T-helper 1 cell treated with Interleukin-12 subunit alpha and Interleukin-12 subunit beta and Interleukin-4 antibody, amounts not matched to agents 30 μg/mL and 1 μg/mL, for 36 hours (primary cell): ENCODE data around the gene PORCN.
"Not testable (repeated sequence)": the region's sequence is repeated elsewhere in the genome, so short reads cannot be mapped to it uniquely, and the experiment has no call there.

Experiments used
- H3K27ac Mint-ChIP-seq: one replicate; pipeline ENCODE4 v1.8.0; 2021; ENCODE audit warnings: mild to moderate bottlenecking, mixed read lengths
- H3K27me3 Mint-ChIP-seq: one replicate; pipeline ENCODE4 v1.8.0; 2021; ENCODE audit warnings: low read depth, mixed read lengths
- H3K36me3 Mint-ChIP-seq: one replicate; pipeline ENCODE4 v1.8.0; 2021; ENCODE audit warnings: low read depth, mixed read lengths
- H3K4me1 Mint-ChIP-seq: one replicate; pipeline ENCODE4 v1.8.0; 2021; ENCODE audit warnings: low read depth, mixed read lengths
- H3K4me3 Mint-ChIP-seq: one replicate; pipeline ENCODE4 v1.8.0; 2021; ENCODE audit warnings: mild to moderate bottlenecking, moderate library complexity, mixed read lengths
- H3K9me3 Mint-ChIP-seq: one replicate; pipeline ENCODE4 v1.8.0; 2021; ENCODE audit warnings: mixed read lengths

Gene PORCN

DNA sequence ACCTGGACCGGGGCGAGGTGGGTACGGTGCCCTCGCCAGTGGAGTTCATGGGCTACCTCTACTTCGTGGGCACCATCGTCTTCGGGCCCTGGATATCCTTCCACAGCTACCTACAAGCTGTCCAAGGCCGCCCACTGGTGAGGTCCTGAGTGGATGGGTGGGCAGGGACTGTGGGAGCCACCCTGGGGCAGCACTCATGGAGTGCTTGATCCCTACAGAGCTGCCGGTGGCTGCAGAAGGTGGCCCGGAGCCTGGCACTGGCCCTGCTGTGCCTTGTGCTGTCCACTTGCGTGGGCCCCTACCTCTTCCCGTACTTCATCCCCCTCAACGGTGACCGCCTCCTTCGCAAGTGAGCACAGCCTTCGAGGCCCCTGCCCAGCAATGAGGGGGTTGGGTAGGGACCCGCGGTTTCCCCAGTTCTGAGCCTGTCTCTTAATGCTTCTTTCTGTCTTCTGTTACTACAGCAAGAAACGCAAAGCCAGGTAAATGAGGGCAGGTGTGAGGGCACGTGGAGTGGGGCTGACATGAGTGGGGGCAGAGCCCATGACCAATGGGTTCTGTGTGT is 3.7 kb downstream of the PORCN start:
- Mint-ChIP-seq H3K27me3 (no peaks in the 10 kb centered on the region), H3K27ac (peak overlapping the region; percentile 57), H3K4me1 (peaks cover 26% of the 10 kb centered on the region), H3K36me3 (peaks cover 15% of the 10 kb centered on the region), H3K4me3 (no peak overlapping the region), H3K9me3 (no peaks in the 10 kb centered on the region)

- Mint-ChIP-seq H3K4me3 (no peak overlapping the region), H3K9me3 (no peaks in the 10 kb centered on the region), H3K4me1 (peaks cover 23% of the 10 kb centered on the region), H3K36me3 (peaks cover 15% of the 10 kb centered on the region), H3K27me3 (no peaks in the 10 kb centered on the region), H3K27ac (no peak overlapping the region)
These were observed 4.9 kb downstream of the PORCN start for GRCh38 chrX:48513670-48514069.

DNA sequence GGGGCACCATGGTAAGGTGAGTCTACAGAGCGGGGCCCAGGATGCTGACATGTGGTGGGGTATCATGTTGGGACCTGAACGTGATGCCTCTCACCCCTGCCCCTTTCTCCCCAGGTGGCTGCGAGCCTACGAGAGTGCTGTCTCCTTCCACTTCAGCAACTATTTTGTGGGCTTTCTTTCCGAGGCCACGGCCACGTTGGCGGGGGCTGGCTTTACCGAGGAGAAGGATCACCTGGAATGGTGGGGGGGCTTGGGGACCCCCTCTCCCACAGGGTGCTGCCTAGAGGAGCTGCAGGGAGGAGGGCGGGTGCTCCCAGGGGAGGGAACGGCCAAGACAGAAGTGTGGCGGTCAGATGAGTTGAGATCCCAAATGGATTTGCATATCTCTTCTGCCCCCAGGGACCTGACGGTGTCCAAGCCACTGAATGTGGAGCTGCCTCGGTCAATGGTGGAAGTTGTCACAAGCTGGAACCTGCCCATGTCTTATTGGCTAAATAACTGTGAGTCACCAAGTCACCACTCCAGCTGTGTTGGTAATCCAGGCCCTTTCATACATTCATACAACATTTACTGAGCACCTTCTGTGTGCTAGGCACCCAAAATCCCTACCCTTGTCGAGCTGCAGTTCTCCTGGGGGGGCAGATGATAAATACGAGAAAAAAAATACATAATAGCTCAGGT is 5.5 kb downstream of the PORCN start:
- Mint-ChIP-seq H3K4me3 (no peak overlapping the region), H3K27me3 (no peaks in the 10 kb centered on the region), H3K27ac (no peak overlapping the region), H3K9me3 (no peaks in the 10 kb centered on the region), H3K36me3 (peaks cover 16% of the 10 kb centered on the region), H3K4me1 (peaks cover 24% of the 10 kb centered on the region)

- H3K27me3 Mint-ChIP-seq, result no peaks in the 10 kb centered on the region
- peaks cover 18% of the 10 kb centered on the region for H3K4me1 Mint-ChIP-seq
These were observed 6.2 kb downstream of the PORCN start for GRCh38 chrX:48514868-48515460.

DNA sequence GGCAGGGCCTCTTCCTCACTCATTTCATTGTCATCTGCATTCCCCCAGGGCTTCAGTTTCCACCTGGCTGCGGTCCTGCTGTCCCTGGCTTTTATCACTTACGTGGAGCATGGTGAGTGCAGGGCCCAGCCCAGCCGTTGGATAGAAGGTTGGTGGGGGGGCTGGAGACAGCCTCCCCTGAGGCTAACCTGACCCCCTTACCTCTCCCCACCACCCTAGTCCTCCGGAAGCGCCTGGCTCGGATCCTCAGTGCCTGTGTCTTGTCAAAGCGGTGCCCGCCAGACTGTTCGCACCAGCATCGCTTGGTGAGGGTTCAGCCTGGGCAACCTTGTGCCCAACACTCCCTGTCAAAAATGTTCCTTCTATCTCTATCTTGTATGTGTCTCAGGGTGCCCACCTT is 7.0 kb downstream of the PORCN start:
- Mint-ChIP-seq H3K27ac (no peak overlapping the region), H3K27me3 (no peaks in the 10 kb centered on the region), H3K9me3 (no peaks in the 10 kb centered on the region), H3K4me3 (no peak overlapping the region), H3K4me1 (peaks cover 18% of the 10 kb centered on the region), H3K36me3 (peaks cover 14% of the 10 kb centered on the region)

More at GRCh38 chrX:48514868-48515460, 6.2 kb downstream of the PORCN start:
- Mint-ChIP-seq H3K36me3 (peaks cover 14% of the 10 kb centered on the region), H3K27ac (peak overlapping the region; percentile 26), H3K9me3 (no peaks in the 10 kb centered on the region), H3K4me3 (no peak overlapping the region)

GRCh38 chrX:48516285-48516684 is 7.5 kb downstream of the PORCN start:
- Mint-ChIP-seq H3K36me3 (peaks cover 14% of the 10 kb centered on the region), H3K4me3 (no peak overlapping the region), H3K9me3 (no peaks in the 10 kb centered on the region), H3K27ac (no peak overlapping the region), H3K4me1 (peaks cover 19% of the 10 kb centered on the region), H3K27me3 (no peaks in the 10 kb centered on the region)

DNA sequence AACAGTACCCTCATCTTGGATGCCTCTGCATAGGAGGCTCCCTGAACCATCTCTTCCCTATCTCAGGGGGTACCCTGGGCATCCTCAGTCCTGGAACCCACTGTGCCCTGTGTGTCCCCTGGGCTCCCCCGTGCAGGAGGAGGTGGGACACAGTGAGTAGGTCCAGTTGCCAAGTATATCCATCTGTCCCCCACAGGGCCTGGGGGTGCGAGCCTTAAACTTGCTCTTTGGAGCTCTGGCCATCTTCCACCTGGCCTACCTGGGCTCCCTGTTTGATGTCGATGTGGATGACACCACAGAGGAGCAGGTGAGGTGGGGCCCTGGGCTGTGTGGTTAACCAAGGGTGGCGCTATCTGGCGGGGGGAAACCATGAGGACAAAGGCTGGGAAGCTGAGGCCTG is 8.2 kb downstream of the PORCN start:
- Mint-ChIP-seq H3K27me3 (no peaks in the 10 kb centered on the region), H3K9me3 (no peaks in the 10 kb centered on the region), H3K36me3 (peaks cover 12% of the 10 kb centered on the region), H3K4me3 (no peak overlapping the region), H3K27ac (no peak overlapping the region), H3K4me1 (peaks cover 18% of the 10 kb centered on the region)

- H3K9me3 Mint-ChIP-seq, H3K27me3 Mint-ChIP-seq, H3K4me3 Mint-ChIP-seq: not testable (repeated sequence)
- Mint-ChIP-seq H3K36me3 (peaks cover 16% of the 10 kb centered on the region), H3K27ac (peak overlapping the region; percentile 50), H3K4me1 (peaks cover 19% of the 10 kb centered on the region)
These were observed 10.7 kb downstream of the PORCN start for GRCh38 chrX:48519481-48519880.

- H3K9me3 Mint-ChIP-seq, result no peaks in the 10 kb centered on the region
- H3K27me3 Mint-ChIP-seq, result no peaks in the 10 kb centered on the region
- peaks cover 15% of the 10 kb centered on the region for H3K36me3 Mint-ChIP-seq
- peaks cover 23% of the 10 kb centered on the region for H3K4me1 Mint-ChIP-seq
- peak overlapping the region; percentile 90 for H3K4me3 Mint-ChIP-seq
- peak overlapping the region; percentile 96 for H3K27ac Mint-ChIP-seq
These were observed 11.7 kb downstream of the PORCN start for GRCh38 chrX:48520455-48520854.

- Mint-ChIP-seq H3K27me3 (no peaks in the 10 kb centered on the region), H3K4me1 (peaks cover 23% of the 10 kb centered on the region), H3K36me3 (peaks cover 15% of the 10 kb centered on the region), H3K4me3 (peak overlapping the region; percentile 90), H3K27ac (peak overlapping the region; percentile 96), H3K9me3 (no peaks in the 10 kb centered on the region)
These were observed 12.2 kb downstream of the PORCN start for GRCh38 chrX:48520976-48521352.

GRCh38 chrX:48521353-48522243 is 12.8 kb downstream of the PORCN start, which contains the start of gene EBP:
Gene EBP (plus strand): TSS chrX:48521808. CDS start chrX:48523772, 1,964 bp downstream.
- Mint-ChIP-seq H3K4me1 (peaks cover 25% of the 10 kb centered on the region), H3K9me3 (no peaks in the 10 kb centered on the region), H3K27ac (peak within 1 kb of the TSS; percentile 96), H3K27me3 (no peaks in the 10 kb centered on the region), H3K36me3 (peaks cover 17% of the 10 kb centered on the region), H3K4me3 (peak within 1 kb of the TSS; percentile 90)

- peak overlapping the region; percentile 90 for H3K4me3 Mint-ChIP-seq
- H3K36me3 Mint-ChIP-seq, result peaks cover 20% of the 10 kb centered on the region
- no peaks in the 10 kb centered on the region for H3K27me3 Mint-ChIP-seq
- H3K4me1 Mint-ChIP-seq, result peaks cover 29% of the 10 kb centered on the region
- H3K27ac Mint-ChIP-seq, result peak overlapping the region; percentile 96
- no peaks in the 10 kb centered on the region for H3K9me3 Mint-ChIP-seq
These were observed 13.5 kb downstream of the PORCN start for GRCh38 chrX:48522291-48522690.

DNA sequence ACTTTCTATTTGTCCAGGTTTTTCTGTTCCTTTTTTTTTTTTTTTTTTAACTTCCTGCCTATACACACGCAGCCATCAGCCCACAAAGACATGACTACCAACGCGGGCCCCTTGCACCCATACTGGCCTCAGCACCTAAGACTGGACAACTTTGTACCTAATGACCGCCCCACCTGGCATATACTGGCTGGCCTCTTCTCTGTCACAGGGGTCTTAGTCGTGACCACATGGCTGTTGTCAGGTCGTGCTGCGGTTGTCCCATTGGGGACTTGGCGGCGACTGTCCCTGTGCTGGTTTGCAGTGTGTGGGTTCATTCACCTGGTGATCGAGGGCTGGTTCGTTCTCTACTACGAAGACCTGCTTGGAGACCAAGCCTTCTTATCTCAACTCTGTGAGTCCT is 14.9 kb downstream of the PORCN start:
- H3K4me1 Mint-ChIP-seq, result peaks cover 33% of the 10 kb centered on the region
- peak overlapping the region; percentile 90 for H3K4me3 Mint-ChIP-seq
- no peaks in the 10 kb centered on the region for H3K9me3 Mint-ChIP-seq
- peaks cover 26% of the 10 kb centered on the region for H3K36me3 Mint-ChIP-seq
- H3K27me3 Mint-ChIP-seq, result no peaks in the 10 kb centered on the region
- peak overlapping the region; percentile 68 for H3K27ac Mint-ChIP-seq

- not testable (repeated sequence) for H3K9me3 Mint-ChIP-seq, H3K4me3 Mint-ChIP-seq, H3K27me3 Mint-ChIP-seq, H3K27ac Mint-ChIP-seq
- peaks cover 23% of the 10 kb centered on the region for H3K4me1 Mint-ChIP-seq
- peaks cover 27% of the 10 kb centered on the region for H3K36me3 Mint-ChIP-seq
These were observed 17.1 kb downstream of the PORCN start for GRCh38 chrX:48525853-48526252.
